Endothelial cell of umbilical vein (primary cell): Measurements from ENCODE around the gene TSTD1. TPM values are rescaled to one million over a fixed set of nuclear protein-coding genes. Genes with fewer than 3 reads are reported as not detected.
"Not testable (repeated sequence)": the region's sequence is repeated elsewhere in the genome, so short reads cannot be mapped to it uniquely, and the experiment has no call there.

Source experiments
- BruUV-seq: library from RNA; stranded (reverse); fragments of 400-500 nt; replicated peaks from 2 replicates; lab custom pipeline; 2021; lab: Mats Ljungman, UMichigan
- CTCF ChIA-PET: fragments of 300-600, 350-600 bp; sonication (Branson Sonifier 250); formaldehyde crosslinking; loops from one replicate; lab custom pipeline; 2021; ENCODE audit warnings: antibody characterized with exemption, inconsistent platforms; lab: Charles Lee
- POLR2A ChIA-PET: fragments of 300-600, 350-600 bp; sonication (Branson Sonifier 250); formaldehyde crosslinking; loops from one replicate; lab custom pipeline; 2021; ENCODE audit warnings: antibody characterized with exemption, inconsistent platforms; lab: Charles Lee
- DNase-seq: peaks from one replicate; pipeline ENCODE4 v3.0.0-alpha.2; 2011; ENCODE audit warnings: low read depth, low spot score
- FAIRE-seq: peaks from 2 replicates; lab custom pipeline; 2011; peaks lifted over from hg19 to GRCh38; lab: Jason Lieb, UNC
- H2AFZ ChIP-seq: 2 replicates; pipeline ENCODE4 v1.6.0; 2012; ENCODE audit warnings: low read depth, low read length, control low read depth, inconsistent platforms
- H3K27ac ChIP-seq: 2 replicates; pipeline ENCODE4 v1.5.1; 2011; ENCODE audit warnings: low read depth, mild to moderate bottlenecking, control low read depth, low read length, moderate library complexity; ENCODE audit not compliant: insufficient read depth
- H3K27me3 ChIP-seq, 2 experiments: 2 replicates each; pipeline versions ENCODE4 v1.6.0 to v1.6.1; 2011; ENCODE audit warnings: low read length in 2 of 2, mixed read lengths in 1 of 2; ENCODE audit not compliant: control insufficient read depth in 2 of 2, insufficient read depth in 2 of 2
- H3K36me3 ChIP-seq, 2 experiments: 2 replicates in 1 of 2; 3 replicates in 1 of 2; pipeline ENCODE4 v1.5.1; 2011; ENCODE audit warnings: low read length in 2 of 2, mild to moderate bottlenecking in 1 of 2, moderate library complexity in 1 of 2; ENCODE audit not compliant: control insufficient read depth in 2 of 2, insufficient read depth in 2 of 2; ENCODE audit errors: extremely low read depth in 1 of 2
- H3K4me1 ChIP-seq: 3 replicates; pipeline ENCODE4 v1.5.1; 2011; ENCODE audit warnings: mild to moderate bottlenecking, low read length; ENCODE audit not compliant: control insufficient read depth, insufficient read depth; ENCODE audit errors: extremely low read depth
- H3K4me2 ChIP-seq: 2 replicates; pipeline ENCODE4 v1.6.1; 2011; ENCODE audit warnings: low read length, control low read depth, mixed read lengths; ENCODE audit not compliant: insufficient read depth
- H3K4me3 ChIP-seq, 3 experiments: fragments of 200-600 bp in 1 of 3; sonication (generic), shearing (Covaris generic) in 1 of 3; replicated peaks in 1 of 3; 2 replicates each; pipeline ENCODE4 v1.5.1; 2011 to 2016; ENCODE audit warnings: control low read depth in 3 of 3, low read length in 3 of 3, mild to moderate bottlenecking in 2 of 3, inconsistent platforms in 1 of 3, low read depth in 1 of 3, moderate library complexity in 1 of 3; ENCODE audit not compliant: insufficient read depth in 1 of 3
- H3K79me2 ChIP-seq: 2 replicates; pipeline ENCODE4 v1.6.0; 2012; ENCODE audit warnings: low read length, inconsistent platforms; ENCODE audit not compliant: control insufficient read depth, insufficient read depth
- H3K9ac ChIP-seq: replicated peaks from 2 replicates; pipeline ENCODE3; 2011; ENCODE audit warnings: low read length, control low read depth; ENCODE audit not compliant: insufficient read depth; ENCODE audit errors: extremely low read depth
- H3K9me1 ChIP-seq: replicated peaks from 3 replicates; pipeline ENCODE4 v1.6.0; 2011; ENCODE audit warnings: mild to moderate bottlenecking, low read length; ENCODE audit not compliant: control insufficient read depth, insufficient read depth; ENCODE audit errors: extremely low read depth
- H3K9me3 ChIP-seq: replicated peaks from 2 replicates; pipeline ENCODE4 v1.5.1; 2012; ENCODE audit warnings: low read length, inconsistent platforms; ENCODE audit not compliant: control insufficient read depth, insufficient read depth
- H4K20me1 ChIP-seq: replicated peaks from 2 replicates; pipeline ENCODE3; 2011; ENCODE audit warnings: mild to moderate bottlenecking, low read length; ENCODE audit not compliant: control insufficient read depth, insufficient read depth; ENCODE audit errors: extremely low read depth
- FOS ChIP-seq: IDR thresholded peaks from 2 replicates; pipeline ENCODE4 v1.6.1; 2011; ENCODE audit warnings: mild to moderate bottlenecking, low read length, moderate library complexity, borderline replicate concordance; ENCODE audit not compliant: insufficient read depth
- POLR2AphosphoS5 ChIP-seq: IDR thresholded peaks from 2 replicates; pipeline ENCODE4 v1.6.1; 2012; ENCODE audit warnings: low read depth, mild to moderate bottlenecking, control low read depth, low read length, moderate library complexity; ENCODE audit not compliant: insufficient read depth
- dilution Hi-C: fragments of 300-500 bp; cut with MboI; formaldehyde crosslinking; loops from one replicate; pipeline ENCODE4 v1.15.0; 2019; ENCODE audit warnings: low sequenced_read_pairs; ENCODE audit not compliant: extremely low pct_ligation_motif_present
- intact Hi-C: fragments of 100-400 bp; cut with micrococcal nuclease; formaldehyde crosslinking; loops from one replicate; pipeline ENCODE4 v1.10.0; 2022
- polyA plus RNA-seq, 4 experiments: library from polyadenylated mRNA; depleted of rRNA in 3 of 4; stranded (reverse) in 3 of 4; unstranded in 1 of 4; fragments of >200 nt; gene quantifications; 2 replicates each; pipeline versions ENCODE4 v1.2.1 to v1.2.3, GENCODE V29; 2011 to 2012; ENCODE audit warnings: missing spikeins in 1 of 4
- total RNA-seq: library from RNA; stranded (reverse); gene quantifications from 2 replicates; pipeline ENCODE4 v1.2.3, GENCODE V29; 2021
- TF ChIP-seq, protein P1 (sequence below), 2 donors: IDR thresholded peaks; 1 replicate in 1 of 2; 2 replicates in 1 of 2; pipeline ENCODE4 v1.5.1; 2011; ENCODE audit warnings: low read length in 2 of 2, mild to moderate bottlenecking in 2 of 2, moderate library complexity in 2 of 2, control low read depth in 1 of 2, inconsistent platforms in 1 of 2, low read depth in 1 of 2; ENCODE audit not compliant: insufficient read depth in 1 of 2; ENCODE audit errors: extremely low read depth in 1 of 2

TSTD1 gene
- total and polyA plus RNA-seq, 2 donors (not counting 3 experiments of a cell fraction or from before 2014, with no cell fraction given) = 8.9 to 39.1 TPM

DNA sequence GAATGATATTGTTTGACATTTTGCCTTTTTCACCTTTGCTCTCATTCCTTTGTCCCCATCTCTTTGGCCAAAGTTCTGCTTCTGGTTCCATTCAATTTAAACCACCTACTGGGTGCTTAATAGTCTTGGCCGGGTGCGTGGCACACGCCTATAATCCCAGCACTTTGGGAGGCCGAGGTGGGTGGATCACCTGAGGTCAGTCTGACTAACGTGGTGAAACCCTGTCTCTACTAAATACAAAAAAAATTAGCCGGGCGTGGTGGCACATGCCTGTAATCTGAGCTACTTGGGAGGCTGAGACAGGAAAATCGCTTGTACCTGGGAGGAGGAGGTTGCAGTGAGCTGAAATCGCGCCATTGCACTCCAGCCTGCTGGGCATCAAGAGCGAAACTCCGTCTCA is 16.3 kb downstream of the TSTD1 start:
- intact Hi-C loops = loop anchor here (10.0 kb wide), 1 partner anchor 362 kb away; no protein-coding TSS in a partner anchor
- FAIRE-seq, dilution Hi-C loops, DNase-seq, H4K20me1 ChIP-seq, H2AFZ ChIP-seq, H3K4me2 ChIP-seq, H3K9ac ChIP-seq, H3K4me3 ChIP-seq, H3K27ac ChIP-seq, H3K9me3 ChIP-seq, BruUV-seq, POLR2A ChIA-PET, H3K9me1 ChIP-seq, H3K27me3 ChIP-seq, H3K36me3 ChIP-seq: not testable (repeated sequence)
- peaks cover 22% of the 10 kb centered on the region for H3K79me2 ChIP-seq
- CTCF ChIA-PET = interaction anchor here (1.2 to 5.6 kb wide), 3 partner anchors 19 to 26 kb away, joined by 4 to 100 read pairs (median 8); no protein-coding TSS in a partner anchor
- H3K4me1 ChIP-seq = peaks cover 36% of the 10 kb centered on the region

DNA sequence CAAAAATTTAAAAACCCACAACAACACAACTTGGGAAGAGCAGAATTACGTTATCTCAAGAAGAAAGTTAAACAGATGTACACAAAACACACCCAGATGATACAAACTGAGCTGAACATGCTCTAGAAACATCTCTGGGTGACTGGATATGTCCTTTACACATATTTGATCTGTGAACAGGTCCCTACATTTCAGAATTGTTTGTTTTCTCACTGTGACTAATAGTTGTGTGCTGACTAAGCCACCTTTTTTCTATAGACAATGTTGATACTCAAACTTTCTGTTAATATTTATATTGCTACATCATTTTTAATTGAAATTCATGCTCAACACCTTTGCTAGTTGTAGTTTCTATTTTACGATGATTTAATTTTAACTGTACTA is 16.8 kb downstream of the TSTD1 start:
- no peak for FAIRE-seq
- DNase-seq = no peak
- no peak for TF ChIP-seq POLR2AphosphoS5
- TF ChIP-seq, protein P1, sequence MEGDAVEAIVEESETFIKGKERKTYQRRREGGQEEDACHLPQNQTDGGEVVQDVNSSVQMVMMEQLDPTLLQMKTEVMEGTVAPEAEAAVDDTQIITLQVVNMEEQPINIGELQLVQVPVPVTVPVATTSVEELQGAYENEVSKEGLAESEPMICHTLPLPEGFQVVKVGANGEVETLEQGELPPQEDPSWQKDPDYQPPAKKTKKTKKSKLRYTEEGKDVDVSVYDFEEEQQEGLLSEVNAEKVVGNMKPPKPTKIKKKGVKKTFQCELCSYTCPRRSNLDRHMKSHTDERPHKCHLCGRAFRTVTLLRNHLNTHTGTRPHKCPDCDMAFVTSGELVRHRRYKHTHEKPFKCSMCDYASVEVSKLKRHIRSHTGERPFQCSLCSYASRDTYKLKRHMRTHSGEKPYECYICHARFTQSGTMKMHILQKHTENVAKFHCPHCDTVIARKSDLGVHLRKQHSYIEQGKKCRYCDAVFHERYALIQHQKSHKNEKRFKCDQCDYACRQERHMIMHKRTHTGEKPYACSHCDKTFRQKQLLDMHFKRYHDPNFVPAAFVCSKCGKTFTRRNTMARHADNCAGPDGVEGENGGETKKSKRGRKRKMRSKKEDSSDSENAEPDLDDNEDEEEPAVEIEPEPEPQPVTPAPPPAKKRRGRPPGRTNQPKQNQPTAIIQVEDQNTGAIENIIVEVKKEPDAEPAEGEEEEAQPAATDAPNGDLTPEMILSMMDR (IDR thresholded peaks at IDR 0.05; ENCODE audit: extremely low read depth in 1 of 2, insufficient read depth in 1 of 2, low read depth in 1 of 2, low read length in 2 of 2) = no peak
- peak; percentile 18 for TF ChIP-seq FOS
- no peaks in the 10 kb centered on the region for H3K36me3 ChIP-seq
- H3K9ac ChIP-seq = no peak overlapping the region
- POLR2A ChIA-PET = interaction anchor here (1.0 to 2.5 kb wide), 2 partner anchors 25 to 137 kb away, joined by 4 to 19 read pairs; no protein-coding TSS in a partner anchor
- dilution Hi-C loops (no loop called here), intact Hi-C loops (loop anchor here (1.0 to 10.0 kb wide), 3 partner anchors 9 to 363 kb away; no protein-coding TSS in a partner anchor)
- no peak overlapping the region for H3K4me3 ChIP-seq
- no peaks in the 10 kb centered on the region for H3K9me1 ChIP-seq
- H3K27ac ChIP-seq = no peak overlapping the region
- H2AFZ ChIP-seq = no peak overlapping the region
- H3K9me3 ChIP-seq = no peaks in the 10 kb centered on the region
- BruUV-seq = no TSS peak
- no peaks in the 10 kb centered on the region for H4K20me1 ChIP-seq
- H3K4me2 ChIP-seq = peak overlapping the region; percentile 69
- no peaks in the 10 kb centered on the region for H3K27me3 ChIP-seq
- peaks cover 22% of the 10 kb centered on the region for H3K79me2 ChIP-seq
- H3K4me1 ChIP-seq = peaks cover 36% of the 10 kb centered on the region
- CTCF ChIA-PET = interaction anchor here (0.9 to 5.6 kb wide), 8 partner anchors 9 to 132 kb away, joined by 3 to 100 read pairs (median 4); partner anchors contain the start of genes KLHDC9 and UFC1
